GM12892 (cell line): ENCODE measurements around the gene SYDE2.

Experiments
- POLR2A ChIP-seq: IDR thresholded peaks from 2 replicates; pipeline ENCODE4 v1.6.1; 2011; ENCODE audit warnings: low read depth, low read length, control low read depth
- POLR2AphosphoS5 ChIP-seq: IDR thresholded peaks from 2 replicates; pipeline ENCODE4 v1.6.1; 2011; ENCODE audit warnings: low read depth, low read length, control low read depth

GRCh38 chr1:85148524-85149250, 52.1 kb downstream of the SYDE2 start:
- TF ChIP-seq POLR2A (no peak), POLR2AphosphoS5 (no peak)
